AG10803 (cell line): ENCODE results near the gene OPRL1.
A peak's percentile ranks its signal among the peaks of the same experiment; 100 is the strongest.

Experiments
- DNase-seq: peaks from one replicate; pipeline ENCODE4 v3.0.0; 2010; ENCODE audit warnings: low read depth
- H3K4me3 ChIP-seq: 2 replicates; pipeline ENCODE4 v1.5.1; 2011; ENCODE audit warnings: mild to moderate bottlenecking, low read length, control low read depth
- CTCF ChIP-seq: conservative IDR thresholded peaks from 2 replicates; pipeline ENCODE4 v1.5.1; 2011; ENCODE audit warnings: mild to moderate bottlenecking, low read length, control low read depth, inconsistent platforms

Gene OPRL1

GRCh38 chr20:64065062-64065973 is 14.6 kb upstream of the OPRL1 start:
- no peak for DNase-seq
- no peak overlapping the region for H3K4me3 ChIP-seq
- no peak for TF ChIP-seq CTCF

- no peak for TF ChIP-seq CTCF
- no peak overlapping the region for H3K4me3 ChIP-seq
- peak; percentile 87 for DNase-seq
Observed at GRCh38 chr20:64065974-64066343, 13.9 kb upstream of the OPRL1 start.

- no peak for DNase-seq
- H3K4me3 ChIP-seq, result no peak overlapping the region
- no peak for TF ChIP-seq CTCF
Observed at GRCh38 chr20:64067005-64067632, 12.8 kb upstream of the OPRL1 start.

GRCh38 chr20:64067733-64068307 is 12.1 kb upstream of the OPRL1 start:
- no peak for TF ChIP-seq CTCF
- DNase-seq, result no peak
- H3K4me3 ChIP-seq, result no peak overlapping the region

GRCh38 chr20:64068386-64069208 is 11.3 kb upstream of the OPRL1 start:
- TF ChIP-seq CTCF, result no peak
- no peak overlapping the region for H3K4me3 ChIP-seq
- no peak for DNase-seq

- TF ChIP-seq CTCF, result no peak
- no peak overlapping the region for H3K4me3 ChIP-seq
- no peak for DNase-seq
Observed at GRCh38 chr20:64069209-64069613, 10.7 kb upstream of the OPRL1 start.
